HG03280 (cell line): ENCODE measurements around the gene NCK2.

Source experiments
- ATAC-seq: cut with Tn5 transposase; IDR thresholded peaks from one replicate; pipeline ENCODE4 v1.9.1; 2021; ENCODE audit warnings: mild to moderate bottlenecking, moderate library complexity; ENCODE audit not compliant: unreplicated experiment

NCK2 gene

GRCh38 chr2:105789745-105790460 lies 45.2 kb downstream of the NCK2 start:
- peak; percentile 53 for ATAC-seq

GRCh38 chr2:105790461-105791149 lies 45.9 kb downstream of the NCK2 start:
- peak; percentile 12 for ATAC-seq

GRCh38 chr2:105791229-105791628 lies 46.5 kb downstream of the NCK2 start:
- ATAC-seq = no peak

- no peak for ATAC-seq
Observed at GRCh38 chr2:105792561-105792960, 47.8 kb downstream of the NCK2 start.

- no peak for ATAC-seq
Observed at GRCh38 chr2:105793196-105793975, 48.7 kb downstream of the NCK2 start.

- ATAC-seq = no peak
Observed at GRCh38 chr2:105794926-105795574, 50.3 kb downstream of the NCK2 start.

GRCh38 chr2:105795575-105795934 lies 50.8 kb downstream of the NCK2 start:
- no peak for ATAC-seq

- ATAC-seq = no peak
Observed at GRCh38 chr2:105796131-105796638, 51.5 kb downstream of the NCK2 start.

- ATAC-seq = no peak
Observed at GRCh38 chr2:105796791-105797190, 52.1 kb downstream of the NCK2 start.

- peak; percentile 41 for ATAC-seq
Observed at GRCh38 chr2:105797298-105797819, 52.6 kb downstream of the NCK2 start.

- ATAC-seq = no peak
Observed at GRCh38 chr2:105798595-105798994, 53.9 kb downstream of the NCK2 start.

- ATAC-seq = no peak
Observed at GRCh38 chr2:105800036-105800713, 55.5 kb downstream of the NCK2 start.

- ATAC-seq = no peak
Observed at GRCh38 chr2:105800953-105801635, 56.4 kb downstream of the NCK2 start.

- no peak for ATAC-seq
Observed at GRCh38 chr2:105801961-105802360, 57.2 kb downstream of the NCK2 start.

GRCh38 chr2:105802587-105802986 lies 57.9 kb downstream of the NCK2 start:
- peak; percentile 43 for ATAC-seq

GRCh38 chr2:105803337-105803736 lies 58.6 kb downstream of the NCK2 start:
- ATAC-seq = peak; percentile 31

- ATAC-seq = peak; percentile 3
Observed at GRCh38 chr2:105803773-105804172, 59.1 kb downstream of the NCK2 start.

GRCh38 chr2:105804266-105804665 lies 59.6 kb downstream of the NCK2 start:
- ATAC-seq = no peak

- ATAC-seq = no peak
Observed at GRCh38 chr2:105806996-105807395, 62.3 kb downstream of the NCK2 start.
